Measurements from ENCODE around the gene TBC1D2.
"Not testable (repeated sequence)": the region's sequence is repeated elsewhere in the genome, so short reads cannot be mapped to it uniquely, and the experiment has no call there.

The TBC1D2 gene

DNA sequence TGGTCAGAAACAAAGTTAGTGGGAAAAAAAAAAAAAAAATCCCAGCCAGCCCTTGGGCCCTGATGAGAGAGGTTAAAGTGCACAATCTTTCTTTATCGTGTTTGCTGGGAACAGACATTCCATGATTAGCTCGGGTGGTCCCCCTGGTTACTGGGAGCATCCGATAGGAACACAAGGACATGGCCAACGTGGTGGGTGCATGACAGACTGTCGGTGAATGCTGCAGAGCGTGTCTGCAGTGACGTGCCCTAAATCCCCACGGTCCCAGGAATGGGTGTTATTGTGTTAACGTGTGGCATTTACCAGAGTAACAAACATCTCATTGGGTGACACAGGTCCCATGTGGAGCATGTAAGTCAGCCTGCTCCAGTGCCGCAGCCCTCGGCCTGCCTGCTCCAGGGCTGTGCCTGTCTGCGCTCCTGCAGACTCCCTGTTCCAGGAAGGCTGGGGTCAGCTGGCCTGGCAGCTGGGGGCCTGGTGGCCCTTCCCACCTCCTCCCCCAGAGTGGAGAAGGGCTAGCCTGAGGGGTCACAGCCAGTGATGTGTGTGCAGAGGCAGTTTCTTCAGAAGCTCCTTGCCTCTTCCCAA lies 34.3 kb upstream of the TBC1D2 start:
- Histone ChIP-seq H3K4me3 (ENCODE audit: low read depth, low read length) (no peak overlapping the region), H3K36me3 (ENCODE audit: insufficient read depth, low read length) (no peaks in the 10 kb centered on the region), H3K27me3 (ENCODE audit: insufficient read depth, low read length) (no peaks in the 10 kb centered on the region), H3K4me1 (ENCODE audit: control insufficient read depth, insufficient read depth, low read length, unreplicated experiment) (no peaks in the 10 kb centered on the region), H3K79me2 (ENCODE audit: control insufficient read depth, insufficient read depth, low read length, unreplicated experiment) (no peaks in the 10 kb centered on the region), H3K27ac (ENCODE audit: low read depth, low read length) (no peak overlapping the region), H2AFZ (ENCODE audit: low read length, unreplicated experiment) (no peak overlapping the region)

DNA sequence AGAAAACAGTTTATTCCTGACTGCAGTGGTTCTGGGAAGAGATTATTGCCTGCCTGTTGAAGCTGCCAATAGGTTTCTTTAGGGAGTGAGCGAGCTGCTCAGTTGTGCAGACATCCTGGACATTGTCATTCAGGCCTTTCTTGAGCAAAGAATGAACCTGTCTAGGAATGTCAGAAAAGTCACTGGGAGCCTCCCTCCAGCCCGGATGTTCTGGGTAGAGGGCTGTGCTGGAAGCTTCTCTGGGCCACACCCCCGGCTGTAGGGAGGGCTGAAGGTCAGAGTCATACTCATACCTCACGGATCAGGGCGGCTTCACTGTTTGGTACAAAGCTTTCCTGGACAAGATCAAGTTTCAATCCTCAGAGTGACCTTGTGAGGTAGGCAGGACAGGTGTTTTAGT lies 33.4 kb upstream of the TBC1D2 start:
- Histone ChIP-seq H3K27me3 (ENCODE audit: insufficient read depth, low read length) (no peaks in the 10 kb centered on the region), H2AFZ (ENCODE audit: low read length, unreplicated experiment) (no peak overlapping the region), H3K36me3 (ENCODE audit: insufficient read depth, low read length) (no peaks in the 10 kb centered on the region), H3K27ac (ENCODE audit: low read depth, low read length) (no peak overlapping the region), H3K79me2 (ENCODE audit: control insufficient read depth, insufficient read depth, low read length, unreplicated experiment) (no peaks in the 10 kb centered on the region), H3K4me1 (ENCODE audit: control insufficient read depth, insufficient read depth, low read length, unreplicated experiment) (no peaks in the 10 kb centered on the region), H3K4me3 (ENCODE audit: low read depth, low read length) (no peak overlapping the region)

DNA sequence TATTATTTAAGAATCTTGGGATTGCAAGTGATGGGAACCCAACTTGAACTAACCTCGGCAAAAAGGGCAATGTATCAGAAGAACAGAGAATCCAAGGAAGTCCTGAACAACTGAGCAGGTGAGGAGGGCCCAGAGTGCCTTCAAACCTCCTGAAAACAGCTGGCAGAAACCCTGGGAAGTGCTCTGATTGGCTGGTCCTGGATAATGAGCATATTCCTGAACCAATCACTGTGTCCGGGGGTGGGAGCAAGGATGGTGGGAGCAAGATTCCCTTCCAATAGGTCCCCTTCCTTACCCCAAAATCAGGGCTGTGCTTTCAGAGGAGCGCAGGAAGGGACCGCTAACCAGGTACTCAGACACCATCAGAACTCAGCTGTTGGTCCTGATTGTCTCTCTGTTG lies 31.9 kb upstream of the TBC1D2 start:
- Histone ChIP-seq H3K27me3 (ENCODE audit: insufficient read depth, low read length) (no peaks in the 10 kb centered on the region), H3K36me3 (ENCODE audit: insufficient read depth, low read length) (no peaks in the 10 kb centered on the region), H3K4me1 (ENCODE audit: control insufficient read depth, insufficient read depth, low read length, unreplicated experiment) (no peaks in the 10 kb centered on the region), H2AFZ (ENCODE audit: low read length, unreplicated experiment) (no peak overlapping the region), H3K27ac (ENCODE audit: low read depth, low read length) (no peak overlapping the region), H3K4me3 (ENCODE audit: low read depth, low read length) (no peak overlapping the region), H3K79me2 (ENCODE audit: control insufficient read depth, insufficient read depth, low read length, unreplicated experiment) (no peaks in the 10 kb centered on the region)

DNA sequence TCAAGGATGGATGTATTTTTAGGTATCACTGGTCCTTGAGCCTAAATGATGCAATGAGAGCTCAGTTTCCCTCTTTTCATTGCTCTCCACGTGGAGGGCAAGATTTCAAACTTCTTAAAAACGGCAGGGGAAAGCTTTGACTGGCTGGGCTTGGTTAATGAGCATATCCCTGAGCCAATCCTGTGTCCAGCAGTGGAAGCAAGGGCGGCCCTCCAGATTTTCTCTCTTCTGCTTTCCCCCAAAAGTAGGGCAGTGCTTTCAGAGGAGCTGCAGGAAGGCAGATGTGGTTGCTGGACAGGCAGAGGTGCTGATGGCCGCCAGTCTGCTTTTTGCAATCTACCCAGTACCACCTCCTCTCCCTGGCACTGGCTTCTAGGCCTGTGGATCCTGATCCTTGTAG lies 30.0 kb upstream of the TBC1D2 start:
- Histone ChIP-seq H3K4me3 (ENCODE audit: low read depth, low read length) (no peak overlapping the region), H3K27me3 (ENCODE audit: insufficient read depth, low read length) (peaks cover 15% of the 10 kb centered on the region; the same call in 1 of the 2 replicates), H3K27ac (ENCODE audit: low read depth, low read length) (no peak overlapping the region), H3K36me3 (ENCODE audit: insufficient read depth, low read length) (no peaks in the 10 kb centered on the region), H3K79me2 (ENCODE audit: control insufficient read depth, insufficient read depth, low read length, unreplicated experiment) (no peaks in the 10 kb centered on the region), H3K4me1 (ENCODE audit: control insufficient read depth, insufficient read depth, low read length, unreplicated experiment) (no peaks in the 10 kb centered on the region), H2AFZ (ENCODE audit: low read length, unreplicated experiment) (no peak overlapping the region)

DNA sequence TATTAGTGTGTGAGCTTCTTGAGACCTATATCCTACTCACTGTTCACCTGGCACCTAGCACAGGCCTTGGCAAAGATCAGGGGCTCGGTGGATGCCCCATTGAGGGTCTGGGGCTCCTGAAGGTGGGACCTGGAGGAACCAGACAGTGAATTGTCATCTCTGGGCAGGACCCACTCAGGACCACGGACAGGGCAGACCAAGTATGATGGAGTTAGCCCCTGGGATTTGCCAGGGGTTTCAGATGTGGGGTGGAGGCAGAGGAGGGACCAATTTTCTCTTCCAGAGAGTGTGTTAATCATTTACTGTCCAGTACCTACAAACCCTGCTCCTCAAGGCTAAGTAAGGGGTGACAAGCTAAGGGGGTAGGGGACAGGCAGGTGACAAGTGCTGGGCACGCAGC lies 29.3 kb upstream of the TBC1D2 start:
- no peak overlapping the region for H3K27ac ChIP-seq (ENCODE audit: low read depth, low read length)
- no peaks in the 10 kb centered on the region for H3K4me1 ChIP-seq (ENCODE audit: control insufficient read depth, insufficient read depth, low read length, unreplicated experiment)
- no peaks in the 10 kb centered on the region for H3K36me3 ChIP-seq (ENCODE audit: insufficient read depth, low read length)
- no peak overlapping the region for H3K4me3 ChIP-seq (ENCODE audit: low read depth, low read length)
- no peaks in the 10 kb centered on the region for H3K79me2 ChIP-seq (ENCODE audit: control insufficient read depth, insufficient read depth, low read length, unreplicated experiment)
- no peak overlapping the region for H2AFZ ChIP-seq (ENCODE audit: low read length, unreplicated experiment)
- peaks cover 20% of the 10 kb centered on the region for H3K27me3 ChIP-seq (ENCODE audit: insufficient read depth, low read length)

DNA sequence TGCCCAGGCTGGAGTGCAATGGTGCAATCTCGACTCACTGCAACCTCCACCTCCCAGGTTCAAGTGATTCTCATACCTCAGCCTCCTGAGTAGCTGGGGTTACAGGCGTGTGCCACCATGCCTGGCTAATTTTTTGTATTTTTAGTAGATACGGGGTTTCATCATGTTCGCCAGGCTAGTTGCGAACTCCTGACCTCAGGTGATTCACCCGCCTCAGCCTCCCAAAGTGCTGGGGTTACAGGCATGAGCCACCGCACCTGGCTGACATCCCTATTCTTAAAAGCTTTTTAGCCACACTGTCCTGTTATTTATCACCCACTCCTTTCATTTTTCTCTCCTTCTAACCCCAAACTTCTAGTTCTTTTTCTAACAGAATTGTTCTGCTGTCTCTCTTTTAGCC lies 27.7 kb upstream of the TBC1D2 start:
- H3K27ac ChIP-seq (ENCODE audit: low read depth, low read length); H3K4me1 ChIP-seq (ENCODE audit: control insufficient read depth, insufficient read depth, low read length, unreplicated experiment); H2AFZ ChIP-seq (ENCODE audit: low read length, unreplicated experiment); H3K4me3 ChIP-seq (ENCODE audit: low read depth, low read length); H3K36me3 ChIP-seq (ENCODE audit: insufficient read depth, low read length); H3K79me2 ChIP-seq (ENCODE audit: control insufficient read depth, insufficient read depth, low read length, unreplicated experiment): not testable (repeated sequence)
- peaks cover 35% of the 10 kb centered on the region for H3K27me3 ChIP-seq (ENCODE audit: insufficient read depth, low read length)

DNA sequence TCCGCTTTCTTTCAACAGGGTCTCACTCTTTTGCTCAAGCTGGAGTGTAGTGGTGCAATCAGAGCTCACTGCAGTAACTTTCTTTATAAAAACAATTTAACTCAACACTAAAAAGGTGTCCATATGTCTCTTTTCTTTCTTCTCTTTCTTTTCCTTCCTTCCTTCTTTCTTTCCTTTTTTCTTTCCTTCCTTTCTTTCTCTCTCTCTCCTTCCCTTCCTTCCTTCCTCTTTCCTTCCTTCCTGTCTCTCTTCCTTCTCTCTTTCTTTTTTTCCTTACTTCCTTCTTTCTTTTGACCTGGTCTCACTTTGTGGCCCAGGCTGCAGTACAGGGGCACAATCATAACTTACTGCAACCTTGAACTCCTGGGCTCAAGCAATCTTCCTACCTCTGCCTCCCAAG lies 25.8 kb upstream of the TBC1D2 start:
- Histone ChIP-seq H3K79me2 (ENCODE audit: control insufficient read depth, insufficient read depth, low read length, unreplicated experiment) (no peaks in the 10 kb centered on the region), H2AFZ (ENCODE audit: low read length, unreplicated experiment) (no peak overlapping the region), H3K27ac (ENCODE audit: low read depth, low read length) (no peak overlapping the region), H3K4me1 (ENCODE audit: control insufficient read depth, insufficient read depth, low read length, unreplicated experiment) (no peaks in the 10 kb centered on the region), H3K36me3 (ENCODE audit: insufficient read depth, low read length) (no peaks in the 10 kb centered on the region), H3K27me3 (ENCODE audit: insufficient read depth, low read length) (peaks cover 45% of the 10 kb centered on the region), H3K4me3 (ENCODE audit: low read depth, low read length) (no peak overlapping the region)

DNA sequence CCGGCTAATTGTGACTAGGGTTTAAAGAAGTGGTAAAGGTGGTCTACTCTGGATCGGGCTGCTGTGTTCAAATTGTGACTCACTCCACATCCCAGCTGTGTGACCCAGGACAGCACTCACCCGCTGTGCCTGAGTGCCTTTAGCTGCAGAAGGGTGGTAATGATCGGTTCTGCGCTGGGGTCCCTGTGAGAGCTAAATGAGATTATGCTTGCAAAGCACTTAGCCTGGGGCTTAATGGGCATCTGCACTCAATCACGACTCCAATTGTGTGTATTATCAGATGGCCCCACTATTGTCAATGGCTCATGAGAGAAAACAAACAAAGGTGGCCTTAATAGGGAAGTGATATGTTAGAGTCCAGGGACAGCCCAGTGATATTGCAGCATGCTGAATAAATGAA lies 25.1 kb upstream of the TBC1D2 start:
- H2AFZ ChIP-seq (ENCODE audit: low read length, unreplicated experiment): no peak overlapping the region
- H3K27me3 ChIP-seq (ENCODE audit: insufficient read depth, low read length): peaks cover 51% of the 10 kb centered on the region
- H3K36me3 ChIP-seq (ENCODE audit: insufficient read depth, low read length): no peaks in the 10 kb centered on the region
- H3K4me1 ChIP-seq (ENCODE audit: control insufficient read depth, insufficient read depth, low read length, unreplicated experiment): no peaks in the 10 kb centered on the region
- no peaks in the 10 kb centered on the region for H3K79me2 ChIP-seq (ENCODE audit: control insufficient read depth, insufficient read depth, low read length, unreplicated experiment)
- H3K27ac ChIP-seq (ENCODE audit: low read depth, low read length): no peak overlapping the region
- H3K4me3 ChIP-seq (ENCODE audit: low read depth, low read length): no peak overlapping the region

DNA sequence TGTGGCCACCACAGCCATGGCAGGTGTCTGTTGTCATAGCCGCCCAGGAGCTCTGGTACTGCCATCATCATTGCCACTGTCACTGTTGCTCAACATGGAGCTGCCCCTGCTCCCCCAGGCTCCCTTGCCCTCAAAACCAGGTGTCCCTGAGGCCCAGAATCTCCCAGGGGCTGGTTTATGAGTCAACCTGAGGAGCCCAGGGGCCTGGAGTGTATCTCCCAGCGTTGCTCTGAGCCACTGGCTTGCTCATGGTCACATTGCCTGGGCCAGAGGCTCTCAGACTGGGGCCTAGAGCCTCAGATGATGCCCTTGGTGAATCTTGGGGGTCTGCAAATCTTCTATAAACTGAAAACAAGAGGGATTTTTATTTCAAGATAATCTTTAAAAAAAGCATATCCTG lies 24.7 kb upstream of the TBC1D2 start:
- peaks cover 54% of the 10 kb centered on the region for H3K27me3 ChIP-seq (ENCODE audit: insufficient read depth, low read length)
- H3K79me2 ChIP-seq (ENCODE audit: control insufficient read depth, insufficient read depth, low read length, unreplicated experiment): no peaks in the 10 kb centered on the region
- no peak overlapping the region for H3K27ac ChIP-seq (ENCODE audit: low read depth, low read length)
- H2AFZ ChIP-seq (ENCODE audit: low read length, unreplicated experiment): no peak overlapping the region
- H3K4me3 ChIP-seq (ENCODE audit: low read depth, low read length): no peak overlapping the region
- no peaks in the 10 kb centered on the region for H3K36me3 ChIP-seq (ENCODE audit: insufficient read depth, low read length)
- H3K4me1 ChIP-seq (ENCODE audit: control insufficient read depth, insufficient read depth, low read length, unreplicated experiment): no peaks in the 10 kb centered on the region

DNA sequence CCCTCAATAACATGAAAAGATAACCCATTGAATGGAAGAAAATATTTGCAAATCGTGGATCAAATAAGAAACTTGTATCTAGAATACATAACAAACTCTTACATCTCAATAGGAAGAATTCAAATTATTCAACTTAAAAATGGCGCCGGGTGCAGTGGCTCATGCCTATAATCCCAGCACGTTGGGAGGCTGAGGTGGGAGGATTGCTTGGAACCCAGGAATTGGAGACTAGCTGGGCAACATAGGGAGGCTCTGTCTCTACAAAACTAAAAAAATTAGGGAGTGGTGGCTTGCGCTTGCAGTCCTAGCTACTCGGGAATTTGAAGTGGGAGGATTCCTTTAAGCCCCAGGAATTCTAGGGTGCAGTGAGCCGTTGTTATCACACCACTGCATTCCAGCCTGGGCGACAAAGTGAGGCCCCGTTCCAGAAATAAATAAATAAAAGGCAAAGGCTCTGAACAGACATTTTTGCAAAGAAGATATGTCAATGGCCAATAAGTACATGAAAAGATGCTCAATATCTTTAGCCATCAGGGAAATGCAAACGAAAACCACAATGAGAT lies 21.5 kb upstream of the TBC1D2 start:
- no peak overlapping the region for H2AFZ ChIP-seq (ENCODE audit: low read length, unreplicated experiment)
- no peak overlapping the region for H3K27ac ChIP-seq (ENCODE audit: low read depth, low read length)

DNA sequence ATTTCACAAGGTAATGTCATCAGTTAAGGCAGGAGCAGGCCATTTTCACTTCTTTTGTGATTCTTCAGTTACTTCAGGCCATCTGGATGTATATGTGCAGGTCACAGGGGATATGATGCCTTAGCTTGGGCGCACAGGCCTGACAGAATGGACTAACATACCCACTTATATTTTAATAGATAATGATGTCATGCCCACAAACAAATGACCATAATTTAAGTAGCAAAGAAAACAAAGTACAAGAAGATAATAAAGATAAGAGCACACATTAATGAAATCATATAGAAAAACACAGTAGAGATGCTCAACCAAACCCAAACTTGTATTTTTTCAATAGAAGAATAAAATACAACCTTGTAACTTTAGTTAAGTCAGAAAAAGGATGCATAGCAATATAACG lies 19.7 kb upstream of the TBC1D2 start:
- peaks cover 38% of the 10 kb centered on the region for H3K27me3 ChIP-seq (ENCODE audit: insufficient read depth, low read length)
- H3K27ac ChIP-seq (ENCODE audit: low read depth, low read length): no peak overlapping the region
- H3K79me2 ChIP-seq (ENCODE audit: control insufficient read depth, insufficient read depth, low read length, unreplicated experiment): no peaks in the 10 kb centered on the region
- H3K4me3 ChIP-seq (ENCODE audit: low read depth, low read length): no peak overlapping the region
- no peak overlapping the region for H2AFZ ChIP-seq (ENCODE audit: low read length, unreplicated experiment)
- H3K4me1 ChIP-seq (ENCODE audit: control insufficient read depth, insufficient read depth, low read length, unreplicated experiment): no peaks in the 10 kb centered on the region
- no peaks in the 10 kb centered on the region for H3K36me3 ChIP-seq (ENCODE audit: insufficient read depth, low read length)

More for the DNA sequence above, 21.5 kb upstream of the TBC1D2 start:
- Histone ChIP-seq H3K4me1 (ENCODE audit: control insufficient read depth, insufficient read depth, low read length, unreplicated experiment) (no peaks in the 10 kb centered on the region), H3K79me2 (ENCODE audit: control insufficient read depth, insufficient read depth, low read length, unreplicated experiment) (no peaks in the 10 kb centered on the region), H3K36me3 (ENCODE audit: insufficient read depth, low read length) (no peaks in the 10 kb centered on the region), H3K27me3 (ENCODE audit: insufficient read depth, low read length) (peaks cover 52% of the 10 kb centered on the region), H3K4me3 (ENCODE audit: low read depth, low read length) (no peak overlapping the region)
